Stimulated activated CD4-positive, alpha-beta T cell treated with anti-CD3 and anti-CD28 coated beads, Interleukin-12 subunit alpha, Interleukin-12 subunit beta, amount 100 ng/mL, for 24 hours (primary cell): Measurements from ENCODE around the gene NKD2.
"Not testable (repeated sequence)": the region's sequence is repeated elsewhere in the genome, so short reads cannot be mapped to it uniquely, and the experiment has no call there.

Experiments
- DNase-seq, 2 experiments: peaks; one replicate each; pipeline ENCODE4 v3.0.0-alpha.2; 2020; ENCODE audit warnings: low read depth in 2 of 2

NKD2 gene

GRCh38 chr5:1008451-1009358 is at the start of gene NKD2:
TSS of gene NKD2 (plus strand) at chr5:1008802. CDS start at chr5:1009058, 256 bp downstream.
- peak in 1 of 2 experiments; percentile 30 for DNase-seq

GRCh38 chr5:959581-960531 is 48.7 kb upstream of the NKD2 start:
- no peak for DNase-seq

- DNase-seq, result no peak
Observed at GRCh38 chr5:960551-960950, 48.1 kb upstream of the NKD2 start.

GRCh38 chr5:961002-961710 is 47.4 kb upstream of the NKD2 start:
- no peak for DNase-seq

- no peak for DNase-seq
Observed at GRCh38 chr5:961711-962240, 46.8 kb upstream of the NKD2 start.

GRCh38 chr5:962386-962785 is 46.2 kb upstream of the NKD2 start:
- no peak for DNase-seq

GRCh38 chr5:962801-963200 is 45.8 kb upstream of the NKD2 start:
- no peak for DNase-seq

- DNase-seq, result no peak
Observed at GRCh38 chr5:963310-963672, 45.3 kb upstream of the NKD2 start.

- peak in 1 of 2 experiments; percentile 33 for DNase-seq
Observed at GRCh38 chr5:963673-964531, 44.7 kb upstream of the NKD2 start.

- no peak for DNase-seq
Observed at GRCh38 chr5:964821-965220, 43.8 kb upstream of the NKD2 start.

GRCh38 chr5:965604-966344 is 42.8 kb upstream of the NKD2 start:
- DNase-seq, result no peak

GRCh38 chr5:966345-966710 is 42.3 kb upstream of the NKD2 start:
- no peak for DNase-seq

GRCh38 chr5:966941-967340 is 41.7 kb upstream of the NKD2 start:
- no peak for DNase-seq

- no peak for DNase-seq
Observed at GRCh38 chr5:968881-969280, 39.7 kb upstream of the NKD2 start.

- DNase-seq, result no peak
Observed at GRCh38 chr5:969408-969839, 39.2 kb upstream of the NKD2 start.

- not testable (repeated sequence) for DNase-seq
Observed at GRCh38 chr5:972575-972974, 36.0 kb upstream of the NKD2 start.

GRCh38 chr5:976849-977751 is 31.5 kb upstream of the NKD2 start:
- DNase-seq, result no peak

GRCh38 chr5:978054-978453 is 30.5 kb upstream of the NKD2 start:
- no peak for DNase-seq

GRCh38 chr5:978693-979092 is 29.9 kb upstream of the NKD2 start:
- DNase-seq, result no peak
